Activated CD4-positive, alpha-beta T cell treated with anti-CD3 and anti-CD28 coated beads, Interleukin-2, amount 10 ng/mL, durations not matched to agents 24 days and 14 days (primary cell): ENCODE measurements around the gene PTP4A2. TPM values are rescaled to one million over a fixed set of nuclear protein-coding genes. Genes with fewer than 3 reads are reported as not detected.
A peak's percentile ranks its signal among the peaks of the same experiment; 100 is the strongest.
"Not testable (repeated sequence)": the region's sequence is repeated elsewhere in the genome, so short reads cannot be mapped to it uniquely, and the experiment has no call there.

Source experiments
- DNase-seq: peaks from one replicate; pipeline ENCODE4 v3.0.0; 2022
- H3K27ac Mint-ChIP-seq: one replicate; pipeline ENCODE4 v1.8.0; 2022; ENCODE audit warnings: mild to moderate bottlenecking, mixed read lengths
- H3K27me3 Mint-ChIP-seq: one replicate; pipeline ENCODE4 v1.8.0; 2022; ENCODE audit warnings: mixed read lengths
- H3K36me3 Mint-ChIP-seq: one replicate; pipeline ENCODE4 v1.8.0; 2022; ENCODE audit warnings: low read depth, mild to moderate bottlenecking, mixed read lengths
- H3K4me1 Mint-ChIP-seq: one replicate; pipeline ENCODE4 v1.8.0; 2021; ENCODE audit warnings: mixed read lengths
- H3K4me3 Mint-ChIP-seq: one replicate; pipeline ENCODE4 v1.8.0; 2022; ENCODE audit warnings: mild to moderate bottlenecking, moderate library complexity, mixed read lengths
- H3K9me3 Mint-ChIP-seq: one replicate; pipeline ENCODE4 v1.8.0; 2021; ENCODE audit warnings: mixed read lengths
- intact Hi-C: fragments of 100-400 bp; cut with micrococcal nuclease; formaldehyde crosslinking; loops from one replicate; pipeline ENCODE4 v1.15.1; 2023
- total RNA-seq: library from RNA; stranded (reverse); gene quantifications from 2 replicates; pipeline ENCODE4 v1.2.3, GENCODE V29; 2022

Gene PTP4A2
- total RNA-seq, 1 donor from 2014 or later = 363 TPM

DNA sequence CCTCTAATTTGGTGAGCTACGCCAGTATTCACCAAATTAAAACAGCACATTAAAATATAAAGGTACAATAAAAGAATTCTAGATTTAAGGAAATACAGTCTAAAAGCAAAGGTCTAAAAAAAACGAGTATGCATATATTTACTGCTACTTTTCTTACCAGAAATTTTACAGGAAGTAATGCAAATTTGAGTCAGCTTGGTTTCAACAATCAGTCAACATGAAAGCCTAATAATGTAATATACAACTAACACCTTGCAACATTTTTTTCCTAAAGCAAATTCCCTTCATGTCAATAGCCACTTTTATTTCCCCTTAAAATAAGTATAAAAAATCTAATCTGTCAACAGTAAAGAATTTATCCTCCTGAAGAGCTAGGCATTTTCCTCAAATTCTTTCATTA lies 11.9 kb downstream of the PTP4A2 start:
- peak overlapping the region; percentile 81 for H3K27ac Mint-ChIP-seq
- no peaks in the 10 kb centered on the region for H3K9me3 Mint-ChIP-seq
- H3K4me1 Mint-ChIP-seq = peaks cover 64% of the 10 kb centered on the region
- DNase-seq = no peak
- peak overlapping the region; percentile 74 for H3K4me3 Mint-ChIP-seq
- peaks cover 28% of the 10 kb centered on the region for H3K36me3 Mint-ChIP-seq
- H3K27me3 Mint-ChIP-seq = no peaks in the 10 kb centered on the region
- intact Hi-C loops = loop anchor here (1.0 kb wide), 2 partner anchors 15 to 30 kb away; no protein-coding TSS in a partner anchor

DNA sequence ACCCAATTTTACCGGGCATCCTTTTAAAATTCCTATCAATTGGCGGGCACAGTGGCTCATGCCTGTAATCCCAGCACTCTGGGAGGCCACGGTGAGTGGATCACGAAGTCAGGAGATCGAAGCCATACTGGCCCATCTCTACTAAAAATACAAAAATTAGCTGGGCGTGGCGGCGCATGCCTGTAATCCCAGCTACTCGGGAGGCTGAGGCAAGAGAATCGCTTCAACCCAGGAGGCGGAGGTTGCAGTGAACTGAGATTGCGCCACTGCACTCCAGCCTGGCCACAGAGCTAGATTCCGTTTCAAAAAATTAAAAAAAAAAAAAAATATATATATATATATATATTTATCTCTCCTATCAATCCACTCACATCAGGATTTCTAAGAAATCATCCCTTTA lies 12.3 kb downstream of the PTP4A2 start:
- H3K27me3 Mint-ChIP-seq, DNase-seq, H3K9me3 Mint-ChIP-seq: not testable (repeated sequence)
- Mint-ChIP-seq H3K36me3 (peaks cover 29% of the 10 kb centered on the region), H3K27ac (peak overlapping the region; percentile 81), H3K4me1 (peaks cover 66% of the 10 kb centered on the region), H3K4me3 (peak overlapping the region; percentile 74)
- intact Hi-C loops = loop anchor here (1.0 kb wide), 2 partner anchors 15 to 30 kb away; no protein-coding TSS in a partner anchor

DNA sequence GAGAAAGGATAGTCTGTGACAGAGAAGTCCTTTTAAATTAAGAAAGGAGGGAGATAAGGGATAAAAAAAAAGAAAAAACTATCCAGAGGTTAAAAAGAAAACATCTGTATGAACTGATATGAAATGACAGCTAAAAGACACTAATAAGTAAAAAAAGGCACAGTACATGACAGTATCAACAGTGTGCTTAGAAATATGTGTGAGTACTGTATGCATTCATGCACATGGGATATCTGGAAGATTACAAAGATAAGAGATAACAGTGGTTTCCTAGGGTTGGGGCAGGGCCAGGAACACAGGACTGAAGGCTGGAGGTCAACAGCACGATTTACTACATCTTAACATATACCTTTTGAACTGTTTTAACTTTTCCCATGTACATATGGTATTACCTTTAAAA lies 13.3 kb downstream of the PTP4A2 start:
- H3K9me3 Mint-ChIP-seq = no peaks in the 10 kb centered on the region
- H3K4me1 Mint-ChIP-seq = peaks cover 62% of the 10 kb centered on the region
- intact Hi-C loops = no loop called here
- H3K4me3 Mint-ChIP-seq = peak overlapping the region; percentile 74
- peak overlapping the region; percentile 55 for H3K27ac Mint-ChIP-seq
- DNase-seq = no peak
- no peaks in the 10 kb centered on the region for H3K27me3 Mint-ChIP-seq
- peaks cover 28% of the 10 kb centered on the region for H3K36me3 Mint-ChIP-seq

DNA sequence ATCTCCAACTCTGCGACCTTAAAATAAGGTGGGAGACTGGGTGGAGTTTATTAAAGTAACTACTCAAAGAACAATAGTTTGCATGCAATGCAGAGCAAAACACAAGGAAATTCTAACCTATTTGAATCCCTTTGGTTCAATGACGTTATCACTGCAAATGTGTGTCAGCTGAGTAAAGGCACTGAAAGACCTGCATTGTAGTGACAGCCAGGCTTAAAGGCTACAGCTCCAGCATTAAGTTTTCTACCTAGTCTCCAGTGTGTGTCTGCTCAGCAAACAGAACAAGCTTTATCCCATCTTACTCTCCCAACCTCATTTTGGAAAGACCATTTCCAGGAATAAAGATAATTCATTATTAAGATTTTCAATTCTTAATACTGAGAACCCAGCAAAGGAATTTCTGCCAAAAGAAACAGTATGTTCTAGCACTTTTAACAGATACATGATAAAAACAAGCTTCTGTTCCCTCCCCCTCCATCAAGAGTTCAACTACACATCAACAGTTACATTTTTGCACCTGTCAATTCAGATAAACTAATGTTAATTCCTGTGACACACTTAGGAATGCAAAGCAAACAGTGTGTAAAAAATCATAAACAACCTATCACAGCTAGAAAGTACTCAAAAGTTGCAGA lies 14.2 kb downstream of the PTP4A2 start:
- H3K4me1 Mint-ChIP-seq = peaks cover 60% of the 10 kb centered on the region
- H3K27ac Mint-ChIP-seq = peak overlapping the region; percentile 55
- intact Hi-C loops = no loop called here
- no peak for DNase-seq
- peak overlapping the region; percentile 77 for H3K4me3 Mint-ChIP-seq
- H3K27me3 Mint-ChIP-seq = no peaks in the 10 kb centered on the region
- peaks cover 33% of the 10 kb centered on the region for H3K36me3 Mint-ChIP-seq
- H3K9me3 Mint-ChIP-seq = no peaks in the 10 kb centered on the region

DNA sequence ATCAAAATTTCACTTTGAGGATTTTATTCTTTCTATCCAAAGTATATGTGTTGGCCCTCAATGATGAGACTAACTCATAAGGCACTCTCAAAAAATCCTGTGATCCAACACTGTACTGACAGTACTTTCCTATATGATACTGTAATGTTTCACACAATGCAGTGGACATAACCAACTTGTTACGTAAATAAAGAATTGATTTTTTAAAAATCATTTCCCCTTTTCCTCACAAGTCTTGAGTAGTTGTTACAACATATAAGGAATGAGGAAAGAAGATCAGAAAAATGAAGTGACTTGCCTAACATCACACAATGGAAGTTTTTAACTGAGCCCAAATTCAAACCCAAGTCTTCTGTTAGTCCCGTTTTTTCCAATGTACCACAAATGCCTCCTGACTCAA lies 17.2 kb downstream of the PTP4A2 start:
- H3K27me3 Mint-ChIP-seq = no peaks in the 10 kb centered on the region
- H3K36me3 Mint-ChIP-seq = peaks cover 44% of the 10 kb centered on the region
- peak overlapping the region; percentile 58 for H3K27ac Mint-ChIP-seq
- H3K4me1 Mint-ChIP-seq = peaks cover 48% of the 10 kb centered on the region
- intact Hi-C loops = no loop called here
- H3K4me3 Mint-ChIP-seq = no peak overlapping the region
- H3K9me3 Mint-ChIP-seq = no peaks in the 10 kb centered on the region
- DNase-seq = no peak

DNA sequence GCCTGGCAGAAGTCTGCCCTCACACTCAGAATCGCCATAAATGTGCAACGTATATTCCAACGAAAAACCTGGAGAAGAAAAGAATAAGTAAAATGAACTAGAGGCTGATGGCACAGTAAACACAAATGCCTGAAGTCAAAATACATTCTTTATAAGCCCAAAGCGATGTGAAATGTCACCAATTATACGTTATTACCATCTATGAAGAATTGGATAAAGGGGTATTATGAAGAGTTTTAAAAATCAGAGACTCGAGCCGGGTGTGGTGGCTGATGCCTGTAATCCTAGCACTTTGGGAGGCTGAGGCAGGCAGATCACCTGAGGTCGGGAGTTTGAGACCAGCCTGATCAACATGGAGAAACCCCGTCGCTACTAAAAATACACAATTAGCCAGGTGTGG lies 18.6 kb downstream of the PTP4A2 start:
- DNase-seq = no peak
- no peaks in the 10 kb centered on the region for H3K27me3 Mint-ChIP-seq
- intact Hi-C loops = no loop called here
- H3K27ac Mint-ChIP-seq = no peak overlapping the region
- H3K9me3 Mint-ChIP-seq = no peaks in the 10 kb centered on the region
- no peak overlapping the region for H3K4me3 Mint-ChIP-seq
- H3K4me1 Mint-ChIP-seq = peaks cover 43% of the 10 kb centered on the region
- peaks cover 52% of the 10 kb centered on the region for H3K36me3 Mint-ChIP-seq

DNA sequence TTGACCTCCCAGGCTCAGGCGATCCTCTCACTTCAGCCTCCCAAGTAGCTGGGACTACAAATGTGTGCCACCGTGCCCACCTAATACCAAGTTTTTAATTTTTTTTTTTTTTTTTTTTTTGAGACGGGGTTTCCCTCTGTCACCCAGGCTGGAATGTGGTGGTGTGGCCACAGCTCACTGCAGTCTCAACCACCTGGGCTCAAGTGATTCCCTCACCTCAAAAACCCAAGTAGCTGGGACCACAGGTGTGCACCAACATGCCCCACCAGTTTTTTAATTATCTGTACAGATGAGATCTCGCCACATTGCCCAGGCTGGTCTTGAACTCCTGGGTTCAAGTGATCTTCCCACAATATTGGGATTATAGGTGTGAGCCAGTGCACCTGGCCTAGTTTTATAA lies 22.7 kb downstream of the PTP4A2 start:
- no peak for DNase-seq
- no peaks in the 10 kb centered on the region for H3K9me3 Mint-ChIP-seq
- no peaks in the 10 kb centered on the region for H3K27me3 Mint-ChIP-seq
- H3K27ac Mint-ChIP-seq = peak overlapping the region; percentile 45
- intact Hi-C loops = no loop called here
- peaks cover 56% of the 10 kb centered on the region for H3K4me1 Mint-ChIP-seq
- peaks cover 70% of the 10 kb centered on the region for H3K36me3 Mint-ChIP-seq
- no peak overlapping the region for H3K4me3 Mint-ChIP-seq

DNA sequence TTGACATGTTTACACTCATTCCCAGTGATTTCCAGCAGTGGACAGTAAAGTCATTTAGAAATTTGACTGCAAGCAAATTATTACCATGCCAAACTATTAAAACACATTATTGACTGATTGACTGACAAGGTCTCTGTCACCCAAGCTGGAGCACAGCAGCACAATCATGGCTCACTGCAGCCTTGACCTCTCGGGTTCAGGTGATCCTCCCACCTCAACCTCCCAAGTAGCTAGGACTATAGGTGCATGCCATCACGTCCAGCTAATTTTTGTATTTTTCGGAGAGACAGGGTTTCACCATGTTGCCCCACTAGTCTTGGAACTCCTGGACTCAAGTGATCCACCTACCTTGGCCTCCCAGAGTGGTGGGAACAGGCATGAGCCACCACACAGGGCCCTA lies 24.2 kb downstream of the PTP4A2 start:
- peaks cover 56% of the 10 kb centered on the region for H3K4me1 Mint-ChIP-seq
- H3K27me3 Mint-ChIP-seq = no peaks in the 10 kb centered on the region
- peak overlapping the region; percentile 15 for H3K4me3 Mint-ChIP-seq
- peaks cover 73% of the 10 kb centered on the region for H3K36me3 Mint-ChIP-seq
- H3K27ac Mint-ChIP-seq = peak overlapping the region; percentile 54
- H3K9me3 Mint-ChIP-seq = no peaks in the 10 kb centered on the region
- intact Hi-C loops = loop anchor here (5.0 kb wide), 1 partner anchor 42 kb away; no protein-coding TSS in a partner anchor
- DNase-seq = no peak

DNA sequence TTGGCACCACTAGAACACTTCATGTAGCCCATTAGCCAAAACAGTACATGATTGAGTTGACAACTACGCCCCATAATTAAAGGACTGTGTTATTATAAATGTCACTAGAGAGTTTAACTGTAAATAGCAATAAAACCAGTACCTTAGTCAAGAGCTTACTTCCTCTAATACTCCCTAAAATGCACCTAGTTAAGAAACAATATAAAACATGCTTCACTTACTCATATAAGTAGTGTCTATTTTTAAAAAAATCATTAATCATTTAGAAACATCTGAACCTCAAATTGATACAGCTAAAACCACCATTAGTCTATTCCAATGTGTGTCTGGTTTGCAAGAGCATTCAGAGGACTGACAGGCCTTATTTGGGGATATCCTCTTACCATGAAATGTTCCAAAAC lies 25.3 kb downstream of the PTP4A2 start:
- no peak for DNase-seq
- H3K27ac Mint-ChIP-seq = peak overlapping the region; percentile 84
- intact Hi-C loops = loop anchor here (5.0 kb wide), 1 partner anchor 41 kb away; no protein-coding TSS in a partner anchor
- peaks cover 55% of the 10 kb centered on the region for H3K4me1 Mint-ChIP-seq
- H3K36me3 Mint-ChIP-seq = peaks cover 75% of the 10 kb centered on the region
- peak overlapping the region; percentile 36 for H3K4me3 Mint-ChIP-seq
- no peaks in the 10 kb centered on the region for H3K27me3 Mint-ChIP-seq
- no peaks in the 10 kb centered on the region for H3K9me3 Mint-ChIP-seq

DNA sequence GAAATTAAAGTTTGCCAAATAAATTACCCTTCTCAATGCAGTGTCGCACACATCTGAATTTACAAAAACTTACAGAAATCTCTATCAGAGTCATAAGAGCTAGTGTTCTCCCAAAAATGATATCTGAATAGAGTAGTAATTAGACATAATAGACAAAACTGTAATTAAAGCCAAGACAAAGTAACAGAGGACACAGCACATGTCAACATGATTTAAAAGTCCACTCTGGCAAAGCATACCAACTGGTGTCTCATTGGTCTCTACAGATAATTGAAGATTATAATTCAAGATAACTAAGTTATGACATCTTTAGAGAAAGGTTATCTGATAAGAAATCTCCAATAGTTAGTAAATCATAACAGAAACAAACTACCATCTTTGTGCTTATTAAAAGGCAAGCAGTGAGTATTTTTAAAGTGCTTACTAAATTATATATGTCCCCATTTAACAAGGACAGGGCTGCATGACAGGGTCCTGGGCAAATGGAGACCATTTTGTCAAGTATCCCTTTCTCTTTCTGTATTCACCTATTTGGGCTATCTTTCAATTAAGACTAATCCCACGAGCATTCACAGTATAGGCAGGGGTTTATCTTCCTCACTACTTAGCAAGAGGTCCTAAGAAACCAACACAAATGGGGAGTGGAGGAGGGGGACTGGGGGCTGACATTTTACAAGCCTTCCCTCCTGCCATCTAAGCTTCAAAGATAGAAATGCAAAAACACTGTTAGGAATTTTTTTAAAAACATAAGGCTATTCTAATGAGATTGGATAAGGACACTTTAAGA lies 26.0 kb downstream of the PTP4A2 start:
- H3K4me1 Mint-ChIP-seq = peaks cover 54% of the 10 kb centered on the region
- DNase-seq = no peak
- H3K9me3 Mint-ChIP-seq = no peaks in the 10 kb centered on the region
- H3K36me3 Mint-ChIP-seq = peaks cover 75% of the 10 kb centered on the region
- peak overlapping the region; percentile 84 for H3K27ac Mint-ChIP-seq
- H3K4me3 Mint-ChIP-seq = peak overlapping the region; percentile 29
- no peaks in the 10 kb centered on the region for H3K27me3 Mint-ChIP-seq
- intact Hi-C loops = loop anchor here (1.0 to 5.0 kb wide), 4 partner anchors 14 to 44 kb away; no protein-coding TSS in a partner anchor

DNA sequence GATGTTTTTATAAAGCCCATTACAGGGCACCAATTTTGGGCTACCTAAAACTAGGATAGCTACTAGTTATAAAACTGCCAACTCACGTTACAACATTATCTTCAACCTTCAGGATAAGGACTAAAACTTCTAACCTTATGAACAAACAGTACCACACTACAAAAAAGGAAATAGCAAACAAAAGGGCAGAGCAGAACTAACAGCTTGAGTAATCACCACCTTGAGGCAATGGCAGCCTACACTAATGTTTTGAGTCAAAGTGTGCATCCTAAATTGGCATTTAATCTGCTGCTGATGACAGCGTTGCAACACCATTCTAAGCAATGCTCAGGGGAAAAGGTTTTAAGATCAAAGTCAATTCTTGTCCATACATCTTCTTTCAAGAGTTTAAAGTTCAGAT lies 27.2 kb downstream of the PTP4A2 start:
- Mint-ChIP-seq H3K4me3 (peak overlapping the region; percentile 1), H3K9me3 (no peaks in the 10 kb centered on the region), H3K4me1 (peaks cover 54% of the 10 kb centered on the region), H3K36me3 (peaks cover 79% of the 10 kb centered on the region), H3K27ac (peak overlapping the region; percentile 59), H3K27me3 (no peaks in the 10 kb centered on the region)
- intact Hi-C loops = loop anchor here (1.0 to 5.0 kb wide), 4 partner anchors 15 to 45 kb away; no protein-coding TSS in a partner anchor
- no peak for DNase-seq

DNA sequence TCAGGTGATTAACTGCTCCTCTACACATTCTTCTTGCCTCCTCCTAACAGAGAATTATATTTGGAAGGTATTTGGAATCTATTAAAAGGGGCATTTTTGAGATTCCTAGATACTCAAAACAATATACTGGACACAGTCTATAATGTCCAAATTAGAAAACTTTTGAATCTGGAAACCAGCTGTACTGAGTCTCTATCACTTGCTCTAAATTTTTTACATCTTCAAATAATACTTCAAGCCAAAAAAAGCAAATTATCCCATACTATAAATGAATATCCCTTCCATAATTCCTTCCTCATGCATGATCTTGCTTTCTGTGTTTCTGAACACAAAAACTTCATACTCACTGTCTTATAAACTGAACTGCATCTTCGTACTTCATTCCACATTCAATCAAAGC lies 28.5 kb downstream of the PTP4A2 start:
- DNase-seq = no peak
- H3K27ac Mint-ChIP-seq = no peak overlapping the region
- intact Hi-C loops = loop anchor here (5.0 kb wide), 1 partner anchor 37 kb away; no protein-coding TSS in a partner anchor
- H3K4me1 Mint-ChIP-seq = peaks cover 59% of the 10 kb centered on the region
- H3K4me3 Mint-ChIP-seq = no peak overlapping the region
- no peaks in the 10 kb centered on the region for H3K27me3 Mint-ChIP-seq
- H3K36me3 Mint-ChIP-seq = peaks cover 83% of the 10 kb centered on the region
- H3K9me3 Mint-ChIP-seq = no peaks in the 10 kb centered on the region

DNA sequence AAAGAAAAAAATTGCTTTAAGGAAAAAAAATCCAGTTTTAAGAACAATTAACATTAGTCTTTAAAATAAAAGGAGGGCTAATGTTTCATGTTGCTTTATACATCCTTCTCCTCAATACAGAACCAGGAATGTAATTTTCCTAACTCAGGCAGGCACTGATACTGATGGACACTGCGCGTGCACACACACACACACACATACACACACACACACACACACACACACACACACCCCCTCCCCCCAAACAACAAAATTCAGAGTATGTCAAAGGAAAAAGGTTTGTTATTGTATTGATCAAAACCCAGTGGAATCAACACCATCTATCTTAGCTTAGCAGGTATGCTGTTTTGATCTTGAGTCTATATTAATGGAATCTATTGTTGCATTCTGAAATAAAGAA lies 31.6 kb downstream of the PTP4A2 start:
- Mint-ChIP-seq H3K4me3 (no peak overlapping the region), H3K27ac (no peak overlapping the region), H3K27me3 (no peaks in the 10 kb centered on the region), H3K4me1 (peaks cover 42% of the 10 kb centered on the region), H3K36me3 (peaks cover 73% of the 10 kb centered on the region), H3K9me3 (peaks cover 5% of the 10 kb centered on the region)
- intact Hi-C loops = no loop called here
- no peak for DNase-seq

DNA sequence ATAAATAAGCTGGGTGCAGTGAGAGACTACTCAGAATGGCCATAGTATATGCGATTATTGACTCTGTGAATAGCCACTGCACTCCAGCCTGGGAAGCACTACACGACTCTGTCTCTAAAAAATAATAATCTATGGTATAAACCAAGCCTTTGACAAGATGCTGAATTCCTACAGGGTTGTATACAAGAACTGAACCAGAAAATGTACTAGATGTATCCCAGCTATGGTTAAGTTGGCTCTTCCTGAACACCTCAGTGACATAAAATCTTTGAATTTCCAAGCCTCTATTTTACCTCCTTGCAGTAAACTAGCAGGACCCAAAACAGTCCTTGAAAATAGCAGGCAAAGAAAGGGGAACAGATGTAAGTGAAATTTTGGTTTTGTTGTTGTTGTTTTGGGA lies 32.5 kb downstream of the PTP4A2 start:
- no peak for DNase-seq
- Mint-ChIP-seq H3K4me3 (no peak overlapping the region), H3K36me3 (peaks cover 65% of the 10 kb centered on the region), H3K27ac (peak overlapping the region; percentile 45), H3K4me1 (peaks cover 35% of the 10 kb centered on the region), H3K27me3 (no peaks in the 10 kb centered on the region), H3K9me3 (peaks cover 5% of the 10 kb centered on the region)
- intact Hi-C loops = no loop called here
